A673 (cell line): ENCODE measurements around the gene C1QTNF8. TPM values are rescaled to one million over a fixed set of nuclear protein-coding genes. Genes with fewer than 3 reads are reported as not detected.

ENCODE experiments used
- BruUV-seq: library from RNA; stranded (reverse); fragments of 400-500 nt; replicated peaks from 2 replicates; lab custom pipeline; 2021; lab: Mats Ljungman, UMichigan
- CTCF ChIA-PET: fragments of 300-600 bp; sonication (Branson Sonifier 250); formaldehyde crosslinking; loops from one replicate; lab custom pipeline; 2022; ENCODE audit warnings: antibody characterized with exemption; lab: Charles Lee
- POLR2A ChIA-PET: fragments of 300-600 bp; sonication (Branson Sonifier 250); formaldehyde crosslinking; loops from one replicate; lab custom pipeline; 2022; ENCODE audit warnings: antibody characterized with exemption; ENCODE audit not compliant: low non-redundant PET; lab: Charles Lee
- DNase-seq: peaks from one replicate; pipeline ENCODE4 v3.0.0-alpha.2; 2015; ENCODE audit warnings: low spot score
- H3K27ac ChIP-seq: fragments of 200-600 bp; sonication (generic); 2 replicates; pipeline ENCODE4 v1.5.1; 2016; ENCODE audit warnings: mixed run types, low read depth, mild to moderate bottlenecking, mixed read lengths, antibody characterized with exemption, low read length; ENCODE audit not compliant: poor library complexity, severe bottlenecking
- H3K27me3 ChIP-seq: fragments of 200-600 bp; sonication (generic); replicated peaks from 2 replicates; pipeline ENCODE4 v1.6.1; 2017; ENCODE audit warnings: mixed run types, low read depth, mild to moderate bottlenecking, mixed read lengths, antibody characterized with exemption, low read length; ENCODE audit not compliant: insufficient read depth, poor library complexity
- H3K36me3 ChIP-seq: fragments of 200-600 bp; sonication (generic); 2 replicates; pipeline ENCODE4 v1.6.1; 2016; ENCODE audit warnings: mixed run types, mild to moderate bottlenecking, mixed read lengths, antibody characterized with exemption, low read length; ENCODE audit not compliant: insufficient read depth, poor library complexity, severe bottlenecking
- H3K4me1 ChIP-seq: fragments of 200-600 bp; sonication (generic); 2 replicates; pipeline ENCODE4 v1.6.1; 2017; ENCODE audit warnings: mixed run types, mild to moderate bottlenecking, mixed read lengths, antibody characterized with exemption, low read length; ENCODE audit not compliant: insufficient read depth, poor library complexity, severe bottlenecking
- H3K4me3 ChIP-seq: fragments of 200-600 bp; sonication (generic); 2 replicates; pipeline ENCODE4 v1.5.1; 2016; ENCODE audit warnings: low read depth, mixed run types, mild to moderate bottlenecking, mixed read lengths, low read length; ENCODE audit not compliant: poor library complexity, severe bottlenecking
- H3K9me3 ChIP-seq: fragments of 200-600 bp; sonication (generic); 2 replicates; pipeline ENCODE4 v1.6.1; 2016; ENCODE audit warnings: mixed run types, low read depth, mild to moderate bottlenecking, mixed read lengths, antibody characterized with exemption, low read length; ENCODE audit not compliant: poor library complexity, severe bottlenecking
- EZH2 ChIP-seq: fragments of 200-600 bp; sonication (generic); IDR thresholded peaks from 2 replicates; pipeline ENCODE4 v1.6.1; 2017; ENCODE audit warnings: borderline replicate concordance, low read depth, mild to moderate bottlenecking, mixed read lengths, antibody characterized with exemption, low read length; ENCODE audit not compliant: poor library complexity, severe bottlenecking
- intact Hi-C: fragments of 100-400 bp; cut with micrococcal nuclease; formaldehyde crosslinking; loops from one replicate; pipeline ENCODE4 v1.10.0; 2022; ENCODE audit not compliant: unreplicated experiment
- total RNA-seq: library from RNA; stranded (reverse); gene quantifications from 2 replicates; pipeline ENCODE4 v1.2.3, GENCODE V29; 2021
- TF ChIP-seq, protein P1 (sequence below): fragments of 300-800, 200-600 bp; sonication (generic); conservative IDR thresholded peaks from 2 replicates; pipeline ENCODE4 v1.5.1; 2017; ENCODE audit warnings: low read depth, mild to moderate bottlenecking, antibody characterized with exemption, low read length, moderate library complexity, mixed read lengths

The C1QTNF8 gene
- total RNA-seq, 1 experiment from 2014 or later, result not detected

DNA sequence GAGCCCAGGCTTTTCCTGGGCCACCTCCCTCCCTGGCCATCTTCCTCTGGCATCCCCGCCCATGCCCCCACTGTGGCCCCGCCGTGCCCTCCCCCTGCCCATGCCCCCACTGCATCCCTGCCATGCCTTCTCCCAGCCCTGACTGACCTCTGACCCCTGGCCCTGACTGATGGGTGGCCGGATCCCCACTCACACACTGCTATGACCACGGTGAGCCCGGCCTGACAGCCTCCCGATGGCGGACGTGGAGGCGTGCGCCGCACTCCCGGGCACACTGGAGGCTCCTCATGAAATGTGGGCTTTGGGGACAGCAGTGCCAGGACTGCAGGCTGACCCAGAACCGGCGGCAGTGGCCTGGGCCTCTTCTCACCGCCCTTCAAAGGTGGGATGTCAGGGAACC, 10.6 kb upstream of the C1QTNF8 start:
- H3K27me3 ChIP-seq, result no peaks in the 10 kb centered on the region
- TF ChIP-seq, protein P1, sequence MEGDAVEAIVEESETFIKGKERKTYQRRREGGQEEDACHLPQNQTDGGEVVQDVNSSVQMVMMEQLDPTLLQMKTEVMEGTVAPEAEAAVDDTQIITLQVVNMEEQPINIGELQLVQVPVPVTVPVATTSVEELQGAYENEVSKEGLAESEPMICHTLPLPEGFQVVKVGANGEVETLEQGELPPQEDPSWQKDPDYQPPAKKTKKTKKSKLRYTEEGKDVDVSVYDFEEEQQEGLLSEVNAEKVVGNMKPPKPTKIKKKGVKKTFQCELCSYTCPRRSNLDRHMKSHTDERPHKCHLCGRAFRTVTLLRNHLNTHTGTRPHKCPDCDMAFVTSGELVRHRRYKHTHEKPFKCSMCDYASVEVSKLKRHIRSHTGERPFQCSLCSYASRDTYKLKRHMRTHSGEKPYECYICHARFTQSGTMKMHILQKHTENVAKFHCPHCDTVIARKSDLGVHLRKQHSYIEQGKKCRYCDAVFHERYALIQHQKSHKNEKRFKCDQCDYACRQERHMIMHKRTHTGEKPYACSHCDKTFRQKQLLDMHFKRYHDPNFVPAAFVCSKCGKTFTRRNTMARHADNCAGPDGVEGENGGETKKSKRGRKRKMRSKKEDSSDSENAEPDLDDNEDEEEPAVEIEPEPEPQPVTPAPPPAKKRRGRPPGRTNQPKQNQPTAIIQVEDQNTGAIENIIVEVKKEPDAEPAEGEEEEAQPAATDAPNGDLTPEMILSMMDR, result no peak
- TF ChIP-seq EZH2, result no peak
- intact Hi-C loops, result loop anchor here (1.0 kb wide), 1 partner anchor 88 kb away; no protein-coding TSS in a partner anchor
- no TSS peak for BruUV-seq
- no peak overlapping the region for H3K4me3 ChIP-seq
- H3K4me1 ChIP-seq, result peaks cover 4% of the 10 kb centered on the region
- H3K27ac ChIP-seq, result no peak overlapping the region
- no peak for DNase-seq
- POLR2A ChIA-PET, result no interaction called here
- no peaks in the 10 kb centered on the region for H3K9me3 ChIP-seq
- CTCF ChIA-PET, result no interaction called here
- no peaks in the 10 kb centered on the region for H3K36me3 ChIP-seq

GRCh38 chr16:1105888-1106620, 10.0 kb upstream of the C1QTNF8 start:
- Histone ChIP-seq H3K27ac (no peak overlapping the region), H3K36me3 (no peaks in the 10 kb centered on the region), H3K4me1 (peaks cover 4% of the 10 kb centered on the region), H3K27me3 (no peaks in the 10 kb centered on the region), H3K9me3 (no peaks in the 10 kb centered on the region), H3K4me3 (no peak overlapping the region)
- POLR2A ChIA-PET, result no interaction called here
- no TSS peak for BruUV-seq
- CTCF ChIA-PET, result interaction anchor here (0.7 kb wide), 1 partner anchor 88 kb away, joined by 3 read pairs; no protein-coding TSS in a partner anchor
- intact Hi-C loops, result loop anchor here (1.0 kb wide), 1 partner anchor 88 kb away; no protein-coding TSS in a partner anchor
- DNase-seq, result peak; percentile 83
- TF ChIP-seq EZH2, result no peak
- TF ChIP-seq, protein P1, result peak; percentile 92

DNA sequence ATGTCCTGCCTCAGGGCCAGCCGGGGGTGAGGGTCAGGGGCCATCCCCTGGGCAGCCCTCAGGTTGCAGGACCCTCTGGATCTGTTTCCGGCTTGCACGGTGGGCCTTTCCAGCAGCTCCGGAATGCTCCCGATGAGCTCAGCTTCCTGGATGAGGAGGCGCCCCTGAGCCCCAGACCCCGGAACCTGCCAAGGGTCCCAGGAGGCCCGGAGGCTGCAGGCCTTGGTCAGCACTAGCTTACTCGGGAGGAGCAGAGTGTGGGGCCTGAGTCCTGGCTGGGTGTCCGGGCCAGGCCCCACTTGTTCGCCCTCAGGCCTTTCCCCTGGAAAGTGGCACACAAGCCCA, 7.6 kb upstream of the C1QTNF8 start:
- Histone ChIP-seq H3K9me3 (no peaks in the 10 kb centered on the region), H3K27me3 (no peaks in the 10 kb centered on the region), H3K27ac (no peak overlapping the region), H3K4me1 (peaks cover 4% of the 10 kb centered on the region), H3K36me3 (no peaks in the 10 kb centered on the region), H3K4me3 (no peak overlapping the region)
- no peak for DNase-seq
- TF ChIP-seq, protein P1, result no peak
- no peak for TF ChIP-seq EZH2
- ChIA-PET POLR2A (no interaction called here), CTCF (interaction anchor here (0.8 to 1.1 kb wide), 2 partner anchors 46 to 63 kb away, joined by 3 to 6 read pairs; no protein-coding TSS in a partner anchor)
- intact Hi-C loops, result no loop called here
- BruUV-seq, result no TSS peak
